ENCODE results near the gene CATSPERD.

CATSPERD gene

DNA sequence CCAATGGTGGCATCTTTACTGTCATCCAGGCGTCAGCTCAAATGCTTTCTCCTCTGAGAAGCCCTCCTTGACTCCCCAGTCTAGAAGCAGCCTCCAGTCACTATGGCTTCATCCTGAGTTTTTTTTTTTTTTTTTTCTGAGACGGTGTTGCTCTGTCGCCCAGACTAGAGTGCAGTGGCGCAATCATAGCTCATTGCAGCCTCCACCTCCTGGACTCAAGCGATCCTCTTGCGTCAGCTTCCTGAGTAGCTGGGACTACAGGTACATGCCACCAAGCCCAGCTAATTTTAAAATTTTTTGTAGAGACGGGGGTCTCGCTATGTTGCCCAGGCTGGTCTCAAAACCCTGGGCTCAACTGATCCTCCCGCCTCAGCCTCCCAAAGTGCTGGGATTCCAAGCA lies 88.6 kb downstream of the CATSPERD start:
- DNase-seq = no peak

DNA sequence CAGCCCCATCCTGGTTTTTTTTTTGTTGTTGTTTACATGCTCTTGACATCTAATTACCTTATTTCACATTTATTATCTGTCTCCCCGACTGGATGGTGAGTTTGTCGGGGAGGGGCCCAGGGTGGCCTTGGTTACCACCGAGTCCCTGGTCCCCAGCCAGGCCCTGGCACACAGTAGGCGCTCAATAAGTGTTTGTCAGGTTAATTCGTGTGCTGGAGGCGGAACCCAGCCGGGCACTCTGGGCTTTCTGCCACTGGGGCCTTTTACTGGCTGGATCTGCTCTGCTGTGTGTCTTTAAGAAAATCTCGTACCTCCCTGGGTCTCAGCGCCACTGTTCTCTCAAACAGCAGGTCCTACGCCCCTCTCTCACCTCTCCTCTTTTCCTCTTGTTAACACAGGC lies 89.0 kb downstream of the CATSPERD start:
- no peak for DNase-seq

GRCh38 chr19:5811117-5811516 lies 90.7 kb downstream of the CATSPERD start:
- DNase-seq = no peak

- DNase-seq = no peak
Measured at GRCh38 chr19:5814123-5814851, 93.8 kb downstream of the CATSPERD start.

- no peak for DNase-seq
Measured at GRCh38 chr19:5814852-5815246, 94.4 kb downstream of the CATSPERD start.

DNA sequence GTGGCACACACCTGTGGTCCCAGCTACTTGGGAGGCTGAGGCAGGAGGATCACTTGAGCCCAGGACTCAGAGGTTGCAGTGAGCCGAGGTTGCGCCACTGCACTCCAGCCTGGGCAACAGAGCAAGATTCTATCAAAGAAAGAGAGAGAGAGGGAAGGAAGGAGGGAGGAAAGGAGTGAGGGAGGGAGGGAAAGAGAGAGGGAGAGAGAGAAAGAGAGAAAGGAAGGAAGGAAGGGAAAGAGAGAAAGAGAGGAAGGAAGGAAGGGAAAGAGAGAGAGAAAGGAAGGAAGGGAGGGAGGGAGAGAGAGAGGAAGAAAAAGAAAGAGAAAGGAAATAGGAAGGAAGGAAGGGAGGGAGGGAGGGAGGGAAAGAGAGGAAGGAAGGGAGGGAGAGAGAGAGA lies 96.8 kb downstream of the CATSPERD start:
- DNase-seq = no peak

- DNase-seq = no peak
Measured at GRCh38 chr19:5818594-5818993, 98.2 kb downstream of the CATSPERD start.

- no peak for DNase-seq
Measured at GRCh38 chr19:5820785-5821184, 100.3 kb downstream of the CATSPERD start.

GRCh38 chr19:5821521-5822180 lies 101.2 kb downstream of the CATSPERD start:
- no peak for DNase-seq

DNA sequence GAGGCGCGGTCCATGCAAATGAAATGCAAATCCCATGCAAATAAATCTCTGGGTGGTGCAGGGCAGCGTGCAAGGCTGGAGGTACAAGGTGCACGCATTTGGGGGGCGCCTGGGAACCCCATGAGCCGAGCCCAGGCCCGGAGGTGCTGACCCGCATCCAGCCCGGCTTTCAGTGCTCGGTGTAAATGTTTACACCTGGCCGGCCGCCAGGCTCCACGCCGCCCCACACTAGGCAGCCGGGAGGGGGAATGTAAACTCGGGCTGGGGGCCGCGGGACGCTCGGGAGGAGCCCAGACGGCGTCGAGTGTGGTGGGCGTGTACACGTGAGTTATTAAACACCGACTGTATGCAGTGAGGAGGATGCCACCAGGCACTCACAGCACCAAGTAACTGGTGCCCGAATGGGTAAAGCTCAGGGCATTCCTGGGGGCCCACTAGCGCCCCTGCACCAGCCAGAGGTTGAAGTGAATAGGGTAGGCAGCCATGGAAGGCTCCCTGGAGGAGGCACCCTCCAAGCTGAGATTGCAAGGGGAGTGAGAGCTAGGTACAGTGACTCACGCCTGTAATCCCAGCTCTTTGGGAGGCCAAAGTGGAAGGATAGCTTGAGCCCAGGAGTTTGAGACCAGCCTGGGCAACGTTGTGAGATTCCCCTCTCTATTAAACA lies 101.9 kb downstream of the CATSPERD start:
- DNase-seq = no peak

- no peak for DNase-seq
Measured at GRCh38 chr19:5823579-5824281, 103.3 kb downstream of the CATSPERD start.

GRCh38 chr19:5824751-5825150 lies 104.3 kb downstream of the CATSPERD start:
- no peak for DNase-seq

GRCh38 chr19:5825178-5825577 lies 104.7 kb downstream of the CATSPERD start:
- no peak for DNase-seq

GRCh38 chr19:5826531-5827341 lies 106.3 kb downstream of the CATSPERD start:
- DNase-seq = peak; percentile 23

DNA sequence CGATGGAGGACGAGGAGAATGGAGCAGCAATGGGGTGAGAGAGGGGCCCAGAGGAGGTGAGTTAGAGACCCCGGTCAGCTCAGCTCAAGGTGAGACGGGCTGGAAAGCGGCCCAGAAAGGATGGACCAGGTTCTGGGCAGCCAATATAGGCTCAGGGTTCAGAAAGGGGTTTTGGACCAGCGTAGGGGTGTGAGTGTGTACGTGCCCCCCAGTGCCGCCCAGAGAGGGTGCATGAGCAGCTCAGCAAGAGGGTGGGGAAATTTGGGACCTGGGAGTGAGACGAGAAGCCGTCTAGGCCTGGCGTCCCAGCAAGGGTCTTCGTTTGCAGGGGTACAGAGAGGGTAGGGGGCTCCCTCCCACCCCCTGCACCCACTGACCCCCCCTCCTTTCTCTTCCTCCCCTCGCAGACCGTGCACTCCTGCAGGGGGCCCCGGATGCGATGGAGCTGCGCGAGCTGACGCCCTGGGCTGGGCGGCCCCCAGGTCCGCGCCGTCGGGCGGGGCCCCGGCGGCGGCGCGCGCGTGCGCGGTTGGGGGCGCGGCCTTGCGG lies 107.0 kb downstream of the CATSPERD start:
- DNase-seq = no peak

- peak; percentile 94 for DNase-seq
Measured at GRCh38 chr19:5827891-5828660, 107.6 kb downstream of the CATSPERD start.
